Epithelial cell of prostate (primary cell): ENCODE results near the gene SMARCC1.

Source experiments
- DNase-seq: peaks from one replicate; pipeline ENCODE4 v3.0.0-alpha.2; 2011; ENCODE audit warnings: low read depth, low spot score
- H3K27ac ChIP-seq: fragments of 450-650 bp; 2 replicates; pipeline ENCODE4 v1.5.1; 2017; ENCODE audit warnings: mild to moderate bottlenecking

SMARCC1 gene

GRCh38 chr3:47712398-47712797, 69.3 kb downstream of the SMARCC1 start:
- H3K27ac ChIP-seq: no peak overlapping the region
- DNase-seq: no peak

GRCh38 chr3:47711596-47711995, 70.1 kb downstream of the SMARCC1 start:
- DNase-seq: no peak
- no peak overlapping the region for H3K27ac ChIP-seq

GRCh38 chr3:47705391-47705790, 76.3 kb downstream of the SMARCC1 start:
- H3K27ac ChIP-seq: no peak overlapping the region
- DNase-seq: no peak

- peak overlapping the region; percentile 42 for H3K27ac ChIP-seq
- no peak for DNase-seq
These were observed 77.5 kb downstream of the SMARCC1 start for GRCh38 chr3:47704237-47704612.

GRCh38 chr3:47701388-47701787, 80.3 kb downstream of the SMARCC1 start:
- H3K27ac ChIP-seq: no peak overlapping the region
- DNase-seq: no peak

GRCh38 chr3:47692158-47692557, 89.5 kb downstream of the SMARCC1 start:
- no peak for DNase-seq
- no peak overlapping the region for H3K27ac ChIP-seq

- no peak overlapping the region for H3K27ac ChIP-seq
- no peak for DNase-seq
These were observed 93.2 kb downstream of the SMARCC1 start for GRCh38 chr3:47688488-47688887.

GRCh38 chr3:47685037-47685436, 96.7 kb downstream of the SMARCC1 start:
- no peak for DNase-seq
- H3K27ac ChIP-seq: no peak overlapping the region

GRCh38 chr3:47681016-47681415, 100.7 kb downstream of the SMARCC1 start:
- H3K27ac ChIP-seq: no peak overlapping the region
- no peak for DNase-seq

- DNase-seq: no peak
- no peak overlapping the region for H3K27ac ChIP-seq
These were observed 103.0 kb downstream of the SMARCC1 start for GRCh38 chr3:47678446-47679338.

- H3K27ac ChIP-seq: peak overlapping the region; percentile 18
- no peak for DNase-seq
These were observed 112.5 kb downstream of the SMARCC1 start for GRCh38 chr3:47669026-47669749.

GRCh38 chr3:47666118-47666517, 115.6 kb downstream of the SMARCC1 start:
- no peak for DNase-seq
- no peak overlapping the region for H3K27ac ChIP-seq

GRCh38 chr3:47664519-47664918, 117.2 kb downstream of the SMARCC1 start:
- no peak for DNase-seq
- no peak overlapping the region for H3K27ac ChIP-seq

- no peak overlapping the region for H3K27ac ChIP-seq
- DNase-seq: no peak
These were observed 118.0 kb downstream of the SMARCC1 start for GRCh38 chr3:47663630-47664240.

GRCh38 chr3:47661121-47661752, 120.5 kb downstream of the SMARCC1 start:
- no peak for DNase-seq
- H3K27ac ChIP-seq: no peak overlapping the region

GRCh38 chr3:47658444-47658843, 123.2 kb downstream of the SMARCC1 start:
- no peak overlapping the region for H3K27ac ChIP-seq
- DNase-seq: no peak

- H3K27ac ChIP-seq: no peak overlapping the region
- no peak for DNase-seq
These were observed 129.6 kb downstream of the SMARCC1 start for GRCh38 chr3:47652142-47652541.

- DNase-seq: no peak
These were observed 131.4 kb downstream of the SMARCC1 start for GRCh38 chr3:47650294-47650693.

GRCh38 chr3:47647550-47647949, 134.1 kb downstream of the SMARCC1 start:
- no peak for DNase-seq
- H3K27ac ChIP-seq: no peak overlapping the region

More at GRCh38 chr3:47650294-47650693, 131.4 kb downstream of the SMARCC1 start:
- no peak overlapping the region for H3K27ac ChIP-seq

GRCh38 chr3:47646362-47646761, 135.3 kb downstream of the SMARCC1 start:
- DNase-seq: no peak
- no peak overlapping the region for H3K27ac ChIP-seq

- no peak for DNase-seq
- H3K27ac ChIP-seq: no peak overlapping the region
These were observed 136.1 kb downstream of the SMARCC1 start for GRCh38 chr3:47645551-47645950.
